ENCODE measurements around the gene ZNF385B.

- no peak for TF ChIP-seq REST (IDR thresholded peaks at IDR 0.05; ENCODE audit: borderline replicate concordance)
- no peak for TF ChIP-seq CTCF (IDR thresholded peaks at IDR 0.05; ENCODE audit: poor library complexity, severe bottlenecking)
- no peak for TF ChIP-seq POLR2AphosphoS5 (IDR thresholded peaks at IDR 0.05)
Observed at GRCh38 chr2:179817181-179817841, 44.1 kb downstream of the ZNF385B start.

Data from neural cell (in vitro differentiated cells).